ENCODE results near the gene STX18. TPM values are rescaled to one million over a fixed set of nuclear protein-coding genes. Genes with fewer than 3 reads are reported as not detected.

The STX18 gene
- total and polyA plus RNA-seq, 10 of the 15 experiments (the other 5 are each of a cell fraction or from before 2014, with no cell fraction given), result 8.2 to 46.6 (median 31.1) TPM

DNA sequence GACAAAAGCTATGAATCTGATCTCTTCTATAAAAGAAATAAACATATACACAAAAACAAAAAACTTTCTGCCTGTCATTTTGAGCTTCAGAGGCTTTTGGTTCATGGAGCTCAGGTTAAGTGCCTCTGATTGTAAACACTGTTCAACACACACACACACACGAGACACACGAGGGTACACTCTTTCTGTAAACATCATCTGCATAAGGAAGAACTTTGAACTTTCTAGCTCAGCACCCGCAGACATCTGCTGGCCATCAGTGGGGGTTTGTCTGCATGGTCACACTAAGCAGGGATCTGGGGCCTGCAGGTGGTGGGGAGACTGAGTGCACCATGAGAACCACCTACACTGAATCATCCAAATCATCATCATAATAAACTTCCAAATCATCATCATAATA, 54.9 kb downstream of the STX18 start (continued):
- TF ChIP-seq, protein P1, sequence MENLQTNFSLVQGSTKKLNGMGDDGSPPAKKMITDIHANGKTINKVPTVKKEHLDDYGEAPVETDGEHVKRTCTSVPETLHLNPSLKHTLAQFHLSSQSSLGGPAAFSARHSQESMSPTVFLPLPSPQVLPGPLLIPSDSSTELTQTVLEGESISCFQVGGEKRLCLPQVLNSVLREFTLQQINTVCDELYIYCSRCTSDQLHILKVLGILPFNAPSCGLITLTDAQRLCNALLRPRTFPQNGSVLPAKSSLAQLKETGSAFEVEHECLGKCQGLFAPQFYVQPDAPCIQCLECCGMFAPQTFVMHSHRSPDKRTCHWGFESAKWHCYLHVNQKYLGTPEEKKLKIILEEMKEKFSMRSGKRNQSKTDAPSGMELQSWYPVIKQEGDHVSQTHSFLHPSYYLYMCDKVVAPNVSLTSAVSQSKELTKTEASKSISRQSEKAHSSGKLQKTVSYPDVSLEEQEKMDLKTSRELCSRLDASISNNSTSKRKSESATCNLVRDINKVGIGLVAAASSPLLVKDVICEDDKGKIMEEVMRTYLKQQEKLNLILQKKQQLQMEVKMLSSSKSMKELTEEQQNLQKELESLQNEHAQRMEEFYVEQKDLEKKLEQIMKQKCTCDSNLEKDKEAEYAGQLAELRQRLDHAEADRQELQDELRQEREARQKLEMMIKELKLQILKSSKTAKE (IDR thresholded peaks at IDR 0.05; ENCODE audit: low read depth, poor library complexity, severe bottlenecking), result no peak
- TF ChIP-seq, protein P2, sequence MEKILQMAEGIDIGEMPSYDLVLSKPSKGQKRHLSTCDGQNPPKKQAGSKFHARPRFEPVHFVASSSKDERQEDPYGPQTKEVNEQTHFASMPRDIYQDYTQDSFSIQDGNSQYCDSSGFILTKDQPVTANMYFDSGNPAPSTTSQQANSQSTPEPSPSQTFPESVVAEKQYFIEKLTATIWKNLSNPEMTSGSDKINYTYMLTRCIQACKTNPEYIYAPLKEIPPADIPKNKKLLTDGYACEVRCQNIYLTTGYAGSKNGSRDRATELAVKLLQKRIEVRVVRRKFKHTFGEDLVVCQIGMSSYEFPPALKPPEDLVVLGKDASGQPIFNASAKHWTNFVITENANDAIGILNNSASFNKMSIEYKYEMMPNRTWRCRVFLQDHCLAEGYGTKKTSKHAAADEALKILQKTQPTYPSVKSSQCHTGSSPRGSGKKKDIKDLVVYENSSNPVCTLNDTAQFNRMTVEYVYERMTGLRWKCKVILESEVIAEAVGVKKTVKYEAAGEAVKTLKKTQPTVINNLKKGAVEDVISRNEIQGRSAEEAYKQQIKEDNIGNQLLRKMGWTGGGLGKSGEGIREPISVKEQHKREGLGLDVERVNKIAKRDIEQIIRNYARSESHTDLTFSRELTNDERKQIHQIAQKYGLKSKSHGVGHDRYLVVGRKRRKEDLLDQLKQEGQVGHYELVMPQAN (conservative IDR thresholded peaks at IDR 0.05), result no peak
- no peak for TF ChIP-seq NFIC (IDR thresholded peaks at IDR 0.05; ENCODE audit: low read depth, low read length)
- TF ChIP-seq ZNF384 (IDR thresholded peaks at IDR 0.05; ENCODE audit: borderline replicate concordance, low read depth, low read length), result no peak
- no peak for TF ChIP-seq CBFB (IDR thresholded peaks at IDR 0.05; ENCODE audit: low read depth)
- no peak for TF ChIP-seq CBX5 (IDR thresholded peaks at IDR 0.05; ENCODE audit: low read depth)
- TF ChIP-seq POLR2AphosphoS2 (IDR thresholded peaks at IDR 0.05; ENCODE audit: low read depth, low read length), result no peak
- no peak for TF ChIP-seq MTA3 (IDR thresholded peaks at IDR 0.05; ENCODE audit: borderline replicate concordance, low read length)

DNA sequence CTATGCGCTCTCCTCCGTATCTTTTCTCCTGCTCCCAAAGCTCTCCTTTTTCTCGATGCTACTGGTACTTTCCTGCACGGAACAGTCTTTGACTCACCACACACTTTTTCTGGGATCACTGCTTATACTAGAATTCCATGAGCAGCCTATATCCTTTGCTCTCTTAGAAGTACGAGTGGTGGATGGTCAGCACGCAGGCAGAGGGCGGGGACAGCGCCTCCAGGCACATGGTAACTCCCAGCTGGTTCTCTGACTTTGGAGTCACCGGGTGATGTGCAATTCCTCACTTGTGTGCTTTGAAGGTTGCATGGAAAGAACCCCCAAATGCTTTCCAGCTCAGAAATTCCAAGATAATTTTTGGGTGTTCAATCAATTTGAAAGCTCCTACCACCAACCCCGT, 56.0 kb downstream of the STX18 start:
- Histone ChIP-seq H3K79me2 (ENCODE audit: control insufficient read depth, insufficient read depth, low read length) (peaks cover 6% of the 10 kb centered on the region), H3K9ac (ENCODE audit: control insufficient read depth, insufficient read depth, low read length) (no peak overlapping the region), H2AFZ (ENCODE audit: control insufficient read depth, low read depth, low read length) (no peak overlapping the region), H3K4me3 (no peak overlapping the region), H3K36me3 (ENCODE audit: control insufficient read depth in 2 of 2, insufficient read depth in 2 of 2, low read length in 1 of 2) (no peaks in the 10 kb centered on the region), H4K20me1 (ENCODE audit: control insufficient read depth, insufficient read depth) (no peaks in the 10 kb centered on the region), H3K27me3 (replicated peaks in 1 of 2; ENCODE audit: control insufficient read depth in 2 of 2, insufficient read depth in 2 of 2, low read length in 1 of 2) (no peaks in the 10 kb centered on the region), H3K9me3 (replicated peaks; ENCODE audit: control insufficient read depth, insufficient read depth, low read length) (no peaks in the 10 kb centered on the region), H3K27ac (ENCODE audit: control insufficient read depth, insufficient read depth) (no peak overlapping the region), H3K4me1 (ENCODE audit: control insufficient read depth, insufficient read depth, low read length) (peaks cover 13% of the 10 kb centered on the region; the same call in 1 of the 2 replicates), H3K4me2 (ENCODE audit: control insufficient read depth, insufficient read depth) (no peak overlapping the region)
- CTCF ChIA-PET, result interaction anchor here (1.0 to 4.4 kb wide), 3 partner anchors 8 to 394 kb away, joined by 3 to 40 read pairs (median 6); no protein-coding TSS in a partner anchor
- ATAC-seq (no peak), FAIRE-seq (no peak), DNase-seq (ENCODE audit: low read depth, low spot score) (no peak)
- POLR2A ChIA-PET, result no interaction called here
- no TSS peak for BruUV-seq (replicated peaks)
- 86% methylated on average over 10 of the region's 10 CpGs for WGBS (ENCODE audit: insufficient coverage, insufficient replicate concordance, low lambda C conversion rate, missing lambda C conversion rate)
- SMC1A ChIA-PET (ENCODE audit: uncharacterized antibody, unreplicated experiment), result interaction anchor here (1.0 to 10.3 kb wide), 5 partner anchors 18 to 296 kb away, joined by 3 to 131 read pairs (median 4); no protein-coding TSS in a partner anchor
- RAD21 ChIA-PET (ENCODE audit: unreplicated experiment), result interaction anchor here (1.4 to 1.6 kb wide), 2 partner anchors 16 to 394 kb away, joined by 3 to 6 read pairs; no protein-coding TSS in a partner anchor
- in situ Hi-C loops (cut with MboI) (loop anchor here (5.0 to 10.0 kb wide), 2 partner anchors 506 to 1329 kb away; no protein-coding TSS in a partner anchor), intact Hi-C loops (cut with micrococcal nuclease; ENCODE audit: unreplicated experiment) (loop anchor here (5.0 kb wide), 1 partner anchor 201 kb away; no protein-coding TSS in a partner anchor)
- TF ChIP-seq BCL11A (IDR thresholded peaks at IDR 0.05; ENCODE audit: low read depth, low read length), result no peak
- TF ChIP-seq NR2C1 (IDR thresholded peaks at IDR 0.05), result no peak
- no peak for TF ChIP-seq ZBTB11 (CRISPR knock-in tag; IDR thresholded peaks at IDR 0.05)
